Uterus (tissue), 4 donors: ENCODE data around the gene CYP4F3. TPM values are rescaled to one million over a fixed set of nuclear protein-coding genes. Genes with fewer than 3 reads are reported as not detected.

Experiments
- DNase-seq, 2 donors: peaks; one replicate each; pipeline ENCODE4 v3.0.0-alpha.2; 2019 to 2020
- H3K27ac ChIP-seq, 2 donors: fragments of 200-600 bp; sonication (generic); 1 replicate in 1 of 2; 2 replicates in 1 of 2; pipeline ENCODE4 v1.5.1; 2016 to 2018
- H3K27me3 ChIP-seq, 2 donors: fragments of 200-600 bp; sonication (generic); one replicate each; pipeline ENCODE4 v1.5.1; 2018 to 2019; ENCODE audit warnings: control low read depth in 1 of 2
- H3K36me3 ChIP-seq, 2 donors: fragments of 200-600 bp; sonication (generic); one replicate each; pipeline ENCODE4 v1.5.1; 2019; ENCODE audit warnings: control low read depth in 1 of 2
- H3K4me1 ChIP-seq, 2 donors: fragments of 200-600 bp; sonication (generic); one replicate each; pipeline ENCODE4 v1.5.1; 2018 to 2019; ENCODE audit warnings: control low read depth in 1 of 2
- H3K4me3 ChIP-seq, 2 donors: fragments of 200-600 bp; sonication (generic); 1 replicate in 1 of 2; 2 replicates in 1 of 2; pipeline ENCODE4 v1.5.1; 2018 to 2019; ENCODE audit warnings: mild to moderate bottlenecking in 1 of 2
- H3K9me3 ChIP-seq, 2 donors: fragments of 200-600 bp; sonication (generic); one replicate each; pipeline ENCODE4 v1.5.1; 2019; ENCODE audit warnings: control low read depth in 1 of 2
- CTCF ChIP-seq, 4 experiments: fragments of 200-600 bp in 2 of 4; fragments of 450-650 bp in 2 of 4; sonication (generic) in 2 of 4; IDR thresholded peaks; one replicate each; pipeline ENCODE4 v1.5.1; 2016 to 2019; ENCODE audit warnings: antibody characterized with exemption in 4 of 4, mild to moderate bottlenecking in 2 of 4, moderate library complexity in 1 of 4
- POLR2A ChIP-seq, 2 donors: fragments of 450-650 bp; IDR thresholded peaks; one replicate each; pipeline ENCODE4 v1.6.1; 2016; ENCODE audit warnings: antibody characterized with exemption in 2 of 2, mild to moderate bottlenecking in 1 of 2, moderate library complexity in 1 of 2
- intact Hi-C: fragments of 100-400 bp; cut with DNase I; formaldehyde crosslinking; loops from one replicate; pipeline ENCODE4 v1.15.1; 2023; ENCODE audit warnings: low total_unique reads
- total RNA-seq, 4 donors: library from RNA; depleted of rRNA in 3 of 4; stranded (reverse); fragments of >200 nt in 3 of 4; gene quantifications; one replicate each; pipeline versions ENCODE4 v1.1.0 to v1.2.4, GENCODE V29; 2014 to 2023
- donor health status: DM: yes; HTN: yes; CAD: no.

CYP4F3 gene
- total RNA-seq, 4 donors from 2014 or later, result 0.41 to 0.70 TPM; not detected in 2

GRCh38 chr19:15623711-15624318 is 16.9 kb upstream of the CYP4F3 start:
- H3K4me1 ChIP-seq, result no peaks in the 10 kb centered on the region
- TF ChIP-seq CTCF (IDR thresholded peaks at IDR 0.05), result no peak
- no peak for TF ChIP-seq POLR2A (IDR thresholded peaks at IDR 0.05)
- no peak overlapping the region for H3K27ac ChIP-seq
- H3K9me3 ChIP-seq, result no peaks in the 10 kb centered on the region
- no peaks in the 10 kb centered on the region for H3K27me3 ChIP-seq
- DNase-seq, result no peak
- intact Hi-C loops, result no loop called here
- H3K4me3 ChIP-seq, result no peak overlapping the region
- H3K36me3 ChIP-seq, result no peaks in the 10 kb centered on the region

GRCh38 chr19:15628236-15629002 is 12.3 kb upstream of the CYP4F3 start:
- intact Hi-C loops, result no loop called here
- H3K27me3 ChIP-seq, result no peaks in the 10 kb centered on the region
- DNase-seq, result no peak

DNA sequence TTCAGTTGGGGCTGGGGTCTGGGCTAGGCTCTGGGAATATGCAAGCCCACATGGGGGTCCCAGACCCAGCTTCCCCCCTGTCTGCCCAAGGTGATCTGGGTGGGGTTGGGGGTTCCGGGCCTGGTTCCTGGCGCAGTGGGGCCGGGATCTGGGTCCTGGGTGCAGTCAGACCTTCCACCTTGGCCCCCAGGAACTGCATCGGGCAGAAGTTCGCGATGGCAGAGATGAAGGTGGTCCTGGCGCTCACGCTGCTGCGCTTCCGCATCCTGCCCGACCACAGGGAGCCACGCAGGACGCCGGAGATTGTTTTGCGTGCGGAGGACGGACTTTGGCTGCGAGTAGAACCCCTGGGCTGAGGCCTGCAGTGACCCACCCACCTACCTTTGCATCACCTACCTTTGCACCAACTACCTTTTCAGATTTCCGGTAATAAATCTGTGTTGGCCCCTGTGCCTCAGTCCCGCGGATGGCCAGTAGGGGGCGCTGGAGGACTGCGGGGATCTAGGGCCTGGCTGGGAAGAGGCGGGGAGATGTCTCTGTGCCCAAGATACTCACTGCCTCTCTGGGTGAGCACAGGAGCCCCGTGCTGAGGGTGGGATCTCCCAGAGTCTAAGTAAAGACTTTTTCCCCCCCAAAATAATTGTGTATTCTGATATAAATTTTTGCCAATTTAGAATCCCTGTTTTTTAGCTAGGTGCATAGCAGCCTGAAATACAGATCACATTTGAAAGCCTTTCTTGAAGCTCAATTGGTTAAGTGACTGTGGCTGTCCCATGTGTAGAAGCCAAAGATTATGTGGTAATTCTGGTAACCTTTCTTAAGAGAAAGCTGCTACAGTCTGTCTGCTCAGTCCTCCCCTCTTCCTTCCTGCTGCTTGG is 11.5 kb upstream of the CYP4F3 start:
- Histone ChIP-seq H3K4me1 (no peaks in the 10 kb centered on the region), H3K27ac (no peak overlapping the region), H3K4me3 (no peak overlapping the region), H3K36me3 (no peaks in the 10 kb centered on the region), H3K9me3 (no peaks in the 10 kb centered on the region), H3K27me3 (no peaks in the 10 kb centered on the region)
- peak; percentile 58 to 73 for DNase-seq
- intact Hi-C loops, result no loop called here
- TF ChIP-seq POLR2A (IDR thresholded peaks at IDR 0.05) (no peak), CTCF (IDR thresholded peaks at IDR 0.05) (peak; percentile 85 to 89 (median 88))

More at GRCh38 chr19:15628236-15629002, 12.3 kb upstream of the CYP4F3 start:
- Histone ChIP-seq H3K27ac (no peak overlapping the region), H3K36me3 (no peaks in the 10 kb centered on the region), H3K4me1 (no peaks in the 10 kb centered on the region), H3K4me3 (no peak overlapping the region), H3K9me3 (no peaks in the 10 kb centered on the region)
- no peak for TF ChIP-seq CTCF (IDR thresholded peaks at IDR 0.05)
- TF ChIP-seq POLR2A (IDR thresholded peaks at IDR 0.05), result no peak

GRCh38 chr19:15631817-15632216 is 8.9 kb upstream of the CYP4F3 start:
- no peak for DNase-seq
- TF ChIP-seq POLR2A (IDR thresholded peaks at IDR 0.05), result no peak
- no peaks in the 10 kb centered on the region for H3K27me3 ChIP-seq
- H3K36me3 ChIP-seq, result no peaks in the 10 kb centered on the region
- no peaks in the 10 kb centered on the region for H3K4me1 ChIP-seq
- no peak overlapping the region for H3K4me3 ChIP-seq
- intact Hi-C loops, result no loop called here
- H3K27ac ChIP-seq, result no peak overlapping the region
- no peaks in the 10 kb centered on the region for H3K9me3 ChIP-seq

GRCh38 chr19:15633082-15633835 is 7.4 kb upstream of the CYP4F3 start:
- intact Hi-C loops, result no loop called here
- no peak overlapping the region for H3K27ac ChIP-seq
- H3K4me3 ChIP-seq, result no peak overlapping the region
- no peaks in the 10 kb centered on the region for H3K9me3 ChIP-seq
- no peaks in the 10 kb centered on the region for H3K36me3 ChIP-seq
- H3K4me1 ChIP-seq, result no peaks in the 10 kb centered on the region
- DNase-seq, result no peak
- no peaks in the 10 kb centered on the region for H3K27me3 ChIP-seq
- no peak for TF ChIP-seq POLR2A (IDR thresholded peaks at IDR 0.05)
